ENCODE results near the gene SOWAHD. TPM values are rescaled to one million over a fixed set of nuclear protein-coding genes. Genes with fewer than 3 reads are reported as not detected.
A peak's percentile ranks its signal among the peaks of the same experiment; 100 is the strongest.

The SOWAHD gene
- total RNA-seq, 1 experiment from 2014 or later = not detected

DNA sequence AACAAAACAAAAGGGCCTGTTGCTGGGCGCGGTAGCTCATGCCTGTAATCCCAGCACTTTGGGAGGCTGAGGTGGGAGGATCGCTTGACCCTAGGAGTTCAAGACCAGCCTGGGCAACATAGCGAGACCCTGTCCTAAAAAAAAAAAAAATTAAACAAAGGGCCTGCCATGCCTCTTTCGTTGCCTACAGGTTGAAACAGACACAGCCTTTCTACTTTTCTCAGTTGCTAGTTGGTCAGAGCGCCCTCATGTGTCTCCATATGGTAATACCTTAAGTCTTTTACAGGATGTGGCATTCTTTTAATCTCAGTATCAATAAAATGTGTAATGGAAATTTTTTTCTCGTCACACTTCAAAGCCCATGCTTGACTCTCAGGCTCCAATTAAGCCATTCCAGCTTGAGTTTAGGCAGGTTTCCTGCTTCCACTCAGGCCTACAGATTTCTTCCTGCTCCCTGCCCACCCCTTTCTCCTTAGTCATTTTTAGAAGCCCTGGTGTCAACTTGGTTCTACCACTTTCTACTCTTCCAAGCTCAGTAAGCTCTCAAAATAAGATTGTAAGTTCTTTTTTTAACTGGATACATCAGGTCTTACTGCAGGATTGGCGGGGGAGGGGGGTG is 4.6 kb upstream of the SOWAHD start:
- H3K27me3 Mint-ChIP-seq (ENCODE audit: insufficient read depth, unreplicated experiment) = no peaks in the 10 kb centered on the region
- H3K36me3 Mint-ChIP-seq (ENCODE audit: insufficient read depth, unreplicated experiment) = no peaks in the 10 kb centered on the region
- TF ChIP-seq, protein P1, sequence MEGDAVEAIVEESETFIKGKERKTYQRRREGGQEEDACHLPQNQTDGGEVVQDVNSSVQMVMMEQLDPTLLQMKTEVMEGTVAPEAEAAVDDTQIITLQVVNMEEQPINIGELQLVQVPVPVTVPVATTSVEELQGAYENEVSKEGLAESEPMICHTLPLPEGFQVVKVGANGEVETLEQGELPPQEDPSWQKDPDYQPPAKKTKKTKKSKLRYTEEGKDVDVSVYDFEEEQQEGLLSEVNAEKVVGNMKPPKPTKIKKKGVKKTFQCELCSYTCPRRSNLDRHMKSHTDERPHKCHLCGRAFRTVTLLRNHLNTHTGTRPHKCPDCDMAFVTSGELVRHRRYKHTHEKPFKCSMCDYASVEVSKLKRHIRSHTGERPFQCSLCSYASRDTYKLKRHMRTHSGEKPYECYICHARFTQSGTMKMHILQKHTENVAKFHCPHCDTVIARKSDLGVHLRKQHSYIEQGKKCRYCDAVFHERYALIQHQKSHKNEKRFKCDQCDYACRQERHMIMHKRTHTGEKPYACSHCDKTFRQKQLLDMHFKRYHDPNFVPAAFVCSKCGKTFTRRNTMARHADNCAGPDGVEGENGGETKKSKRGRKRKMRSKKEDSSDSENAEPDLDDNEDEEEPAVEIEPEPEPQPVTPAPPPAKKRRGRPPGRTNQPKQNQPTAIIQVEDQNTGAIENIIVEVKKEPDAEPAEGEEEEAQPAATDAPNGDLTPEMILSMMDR (IDR thresholded peaks at IDR 0.05; ENCODE audit: unreplicated experiment) = peak; percentile 18
- intact Hi-C loops (cut with micrococcal nuclease) = loop anchor here (1.0 kb wide), 1 partner anchor 237 kb away; no protein-coding TSS in a partner anchor
- H3K27ac Mint-ChIP-seq (ENCODE audit: low read depth, unreplicated experiment) = no peak overlapping the region
- no peak overlapping the region for H3K4me3 Mint-ChIP-seq (ENCODE audit: unreplicated experiment)
- CTCF ChIA-PET = interaction anchor here (0.9 to 1.6 kb wide), 5 partner anchors 10 to 144 kb away, joined by 3 to 9 read pairs (median 3); no protein-coding TSS in a partner anchor
- BruUV-seq (replicated peaks) = no TSS peak
- POLR2A ChIA-PET = interaction anchor here (0.6 kb wide), 2 partner anchors 56 to 270 kb away, joined by 3 to 4 read pairs; no protein-coding TSS in a partner anchor
- peak; percentile 48 for DNase-seq (ENCODE audit: unreplicated experiment)
- H3K4me1 Mint-ChIP-seq (ENCODE audit: insufficient read depth, unreplicated experiment) = no peaks in the 10 kb centered on the region
- H3K9me3 Mint-ChIP-seq (ENCODE audit: unreplicated experiment) = peaks cover 7% of the 10 kb centered on the region

DNA sequence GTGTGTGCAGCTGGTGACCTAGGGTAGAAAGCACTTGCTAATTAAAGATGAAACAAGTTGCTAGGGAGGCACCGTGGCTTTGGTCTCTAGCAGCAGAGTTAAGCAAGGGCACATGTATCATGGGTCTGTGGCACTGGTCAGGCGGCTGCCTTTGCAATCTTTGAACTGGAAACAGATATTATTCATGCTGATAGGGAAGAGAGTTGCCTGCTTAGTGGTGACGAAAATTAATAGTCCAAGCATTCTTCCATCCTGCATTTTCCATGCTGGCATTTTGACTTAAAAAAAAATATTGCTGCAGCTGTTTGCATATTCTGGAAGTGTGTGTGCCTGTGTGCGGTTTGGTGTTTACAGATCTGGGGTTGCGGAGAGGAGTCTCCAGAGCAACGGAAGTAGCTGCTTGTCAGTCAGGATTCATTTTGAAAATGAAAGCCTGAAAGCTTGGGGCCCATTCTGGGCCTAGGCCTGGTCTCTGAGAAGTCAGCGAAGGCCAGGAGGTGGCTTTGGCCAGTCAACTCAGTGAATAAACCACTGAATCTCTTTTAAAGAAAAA is 2.3 kb upstream of the SOWAHD start:
- H3K4me1 Mint-ChIP-seq (ENCODE audit: insufficient read depth, unreplicated experiment) = no peaks in the 10 kb centered on the region
- intact Hi-C loops (cut with micrococcal nuclease) = no loop called here
- DNase-seq (ENCODE audit: unreplicated experiment) = no peak
- no peaks in the 10 kb centered on the region for H3K27me3 Mint-ChIP-seq (ENCODE audit: insufficient read depth, unreplicated experiment)
- BruUV-seq (replicated peaks) = no TSS peak
- H3K36me3 Mint-ChIP-seq (ENCODE audit: insufficient read depth, unreplicated experiment) = no peaks in the 10 kb centered on the region
- no peak overlapping the region for H3K27ac Mint-ChIP-seq (ENCODE audit: low read depth, unreplicated experiment)
- no peak overlapping the region for H3K4me3 Mint-ChIP-seq (ENCODE audit: unreplicated experiment)
- CTCF ChIA-PET = interaction anchor here (1.1 kb wide), 1 partner anchor 8 kb away, joined by 3 read pairs; no protein-coding TSS in a partner anchor
- peaks cover 6% of the 10 kb centered on the region for H3K9me3 Mint-ChIP-seq (ENCODE audit: unreplicated experiment)
- POLR2A ChIA-PET = no interaction called here
- TF ChIP-seq, protein P1 (IDR thresholded peaks at IDR 0.05; ENCODE audit: unreplicated experiment) = no peak

DNA sequence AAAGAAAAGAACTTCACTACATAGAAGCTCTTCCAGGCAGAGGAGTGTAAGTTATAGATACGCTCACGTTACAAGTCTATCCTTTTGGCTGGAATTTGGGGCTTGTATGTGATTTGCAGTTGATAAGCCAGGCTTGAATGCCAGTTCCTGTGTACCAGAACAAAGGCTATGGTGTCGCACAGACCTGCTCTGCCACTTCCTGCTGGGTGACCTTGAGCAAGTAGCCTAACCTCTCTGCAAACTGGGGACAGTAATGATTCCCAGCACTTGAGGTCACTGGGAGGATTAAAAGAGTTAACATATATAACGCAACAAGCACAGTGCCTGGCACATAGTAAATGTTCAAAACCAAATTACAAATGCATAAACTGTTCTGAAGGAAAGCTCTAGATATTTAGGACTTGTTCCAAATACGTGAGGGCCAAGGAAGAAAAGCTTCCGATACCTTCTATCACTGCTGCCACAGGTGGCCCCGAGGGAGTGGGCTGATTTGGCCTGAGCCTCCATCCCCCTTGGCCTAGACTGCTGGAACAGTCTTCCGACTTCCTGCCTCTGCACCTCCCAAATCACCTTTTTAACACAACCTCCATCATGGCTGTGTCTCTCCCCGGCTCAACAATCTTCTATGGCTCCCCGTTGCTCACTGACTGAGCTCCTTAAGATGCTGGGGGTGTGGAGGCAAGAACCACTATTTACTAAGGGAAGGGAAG is 1.3 kb upstream of the SOWAHD start:
- POLR2A ChIA-PET = interaction anchor here (0.6 kb wide), 1 partner anchor 24 kb away, joined by 3 read pairs; no protein-coding TSS in a partner anchor

More for the DNA sequence above, 1.3 kb upstream of the SOWAHD start:
- no peaks in the 10 kb centered on the region for H3K9me3 Mint-ChIP-seq (ENCODE audit: unreplicated experiment)
- no peaks in the 10 kb centered on the region for H3K4me1 Mint-ChIP-seq (ENCODE audit: insufficient read depth, unreplicated experiment)
- intact Hi-C loops (cut with micrococcal nuclease) = no loop called here
- DNase-seq (ENCODE audit: unreplicated experiment) = no peak
- TF ChIP-seq, protein P1 (IDR thresholded peaks at IDR 0.05; ENCODE audit: unreplicated experiment) = no peak
- H3K27ac Mint-ChIP-seq (ENCODE audit: low read depth, unreplicated experiment) = no peak overlapping the region
- BruUV-seq (replicated peaks) = no TSS peak
- no peaks in the 10 kb centered on the region for H3K27me3 Mint-ChIP-seq (ENCODE audit: insufficient read depth, unreplicated experiment)
- H3K4me3 Mint-ChIP-seq (ENCODE audit: unreplicated experiment) = peak overlapping the region; percentile 44
- no peaks in the 10 kb centered on the region for H3K36me3 Mint-ChIP-seq (ENCODE audit: insufficient read depth, unreplicated experiment)
- CTCF ChIA-PET = interaction anchor here (0.6 to 1.0 kb wide), 3 partner anchors 10 to 103 kb away, joined by 3 to 6 read pairs (median 3); no protein-coding TSS in a partner anchor

All from MCF 10A (cell line).